Gastrocnemius medialis (tissue), 4 donors: ENCODE data around the gene RDH11. TPM values are rescaled to one million over a fixed set of nuclear protein-coding genes. Genes with fewer than 3 reads are reported as not detected.
A peak's percentile ranks its signal among the peaks of the same experiment; 100 is the strongest.

Experiments used
- ATAC-seq, 2 donors: fragments of 150-250 bp; one replicate each; pipeline ENCODE4 v1.9.1; 2016
- DNase-seq, 2 donors: peaks; one replicate each; pipeline ENCODE4 v3.0.0-alpha.2; 2019
- H3K27ac ChIP-seq, 4 donors: fragments of 200-600 bp; sonication (generic); 1 replicate in 1 of 4; 2 replicates in 3 of 4; pipeline ENCODE4 v1.5.1; 2016 to 2018; ENCODE audit warnings: mild to moderate bottlenecking in 2 of 4, moderate library complexity in 1 of 4
- H3K27me3 ChIP-seq, 3 donors: fragments of 200-600 bp; sonication (generic) in 2 of 3; 1 replicate in 1 of 3; 2 replicates in 2 of 3; pipeline versions ENCODE4 v1.5.1 to v1.6.0; 2016 to 2019; ENCODE audit warnings: mild to moderate bottlenecking in 1 of 3, moderate library complexity in 1 of 3
- H3K36me3 ChIP-seq, 2 donors: fragments of 200-600 bp; sonication (generic) in 1 of 2; one replicate each; pipeline ENCODE4 v1.5.1; 2017 to 2018
- H3K4me1 ChIP-seq, 2 donors: fragments of 200-600 bp; sonication (generic) in 1 of 2; one replicate each; pipeline ENCODE4 v1.5.1; 2016 to 2017; ENCODE audit warnings: mild to moderate bottlenecking in 2 of 2
- H3K4me3 ChIP-seq, 4 donors: fragments of 200-600 bp; sonication (generic) in 3 of 4; 1 replicate in 1 of 4; 2 replicates in 3 of 4; pipeline ENCODE4 v1.5.1; 2016 to 2019; ENCODE audit warnings: mild to moderate bottlenecking in 2 of 4
- H3K9me3 ChIP-seq, 3 donors: fragments of 200-600 bp; sonication (generic) in 2 of 3; 1 replicate in 1 of 3; 2 replicates in 2 of 3; pipeline ENCODE4 v1.5.1; 2016 to 2019
- POLR2A ChIP-seq, 2 donors: fragments of 450-650 bp; IDR thresholded peaks; one replicate each; pipeline ENCODE4 v1.6.1; 2017; ENCODE audit warnings: antibody characterized with exemption in 2 of 2, mild to moderate bottlenecking in 2 of 2, moderate library complexity in 2 of 2
- in situ Hi-C, 4 donors: fragments of 200-750 bp; cut with MboI; loops; one replicate each; pipeline versions ENCODE4 v1.15.0 to v1.8.0; 2017; ENCODE audit warnings: low sequenced_read_pairs in 4 of 4
- intact Hi-C: fragments of 100-400 bp; cut with DNase I; formaldehyde crosslinking; loops from one replicate; pipeline ENCODE4 v1.15.1; 2023; ENCODE audit warnings: low total_unique reads
- total RNA-seq, 4 donors: library from RNA; depleted of rRNA; stranded (reverse); fragments of >200 nt; gene quantifications; one replicate each; pipeline versions ENCODE4 v1.1.0 to v1.2.3, GENCODE V29; 2016
- TF ChIP-seq, protein P1 (sequence below), 5 experiments: fragments of 450-650 bp in 3 of 5; fragments of 200-600 bp in 2 of 5; sonication (generic) in 2 of 5; IDR thresholded peaks in 4 of 5; conservative IDR thresholded peaks in 1 of 5; 1 replicate in 4 of 5; 2 replicates in 1 of 5; pipeline ENCODE4 v1.5.1; 2016 to 2019; ENCODE audit warnings: antibody characterized with exemption in 5 of 5, mild to moderate bottlenecking in 3 of 5, moderate library complexity in 3 of 5

Gene RDH11
- total RNA-seq, 4 donors from 2014 or later = 6.6 to 8.3 (median 7.5) TPM

DNA sequence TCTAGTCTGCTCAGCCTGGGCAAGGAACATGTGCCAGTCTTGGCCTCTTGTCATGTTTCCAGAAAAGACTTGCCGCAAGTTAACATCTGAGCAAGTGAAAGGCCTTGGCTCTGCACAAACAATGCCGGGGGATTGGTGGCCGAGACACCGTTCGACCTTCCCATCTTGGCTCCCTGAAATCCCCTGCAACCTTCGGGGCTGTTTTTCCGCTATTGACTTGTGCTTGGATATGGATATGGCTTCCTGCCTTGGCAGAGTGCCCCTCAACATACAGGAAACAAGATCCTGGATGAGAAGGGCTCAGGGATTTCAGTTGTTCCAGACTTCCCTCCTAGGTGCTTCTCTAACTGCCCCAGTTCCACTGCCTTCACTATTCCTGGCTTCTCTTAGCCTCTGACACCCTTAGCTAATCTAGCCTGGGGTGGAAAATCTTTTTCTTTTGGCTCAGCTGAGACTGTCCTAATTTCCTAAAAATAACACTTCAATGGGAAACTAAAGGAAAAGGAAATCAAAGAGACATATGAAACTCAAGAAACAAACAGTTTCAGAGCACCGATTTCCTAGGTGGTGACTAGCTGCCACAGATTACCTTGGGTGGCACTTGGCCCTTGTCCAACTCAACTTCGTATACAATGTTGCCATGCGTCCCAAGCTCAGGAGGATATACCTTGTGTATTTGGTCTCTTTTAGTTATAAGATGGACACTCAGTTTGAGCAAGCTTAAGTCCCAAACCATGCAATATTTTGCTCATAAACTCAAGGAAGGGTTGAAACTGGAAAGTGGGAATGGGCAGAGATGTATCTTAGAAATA is 40.0 kb upstream of the RDH11 start:
- Histone ChIP-seq H3K9me3 (no peaks in the 10 kb centered on the region), H3K27ac (peak overlapping the region in 1 of 4 donors; percentile 47), H3K4me1 (peaks cover 24 to 25% of the 10 kb centered on the region in 2 donors), H3K36me3 (no peaks in the 10 kb centered on the region), H3K4me3 (no peak overlapping the region), H3K27me3 (no peaks in the 10 kb centered on the region)
- in situ Hi-C loops (no loop called here), intact Hi-C loops (no loop called here)
- ATAC-seq (no peak), DNase-seq (no peak)
- no peak for TF ChIP-seq POLR2A (IDR thresholded peaks at IDR 0.05)
- TF ChIP-seq, protein P1, sequence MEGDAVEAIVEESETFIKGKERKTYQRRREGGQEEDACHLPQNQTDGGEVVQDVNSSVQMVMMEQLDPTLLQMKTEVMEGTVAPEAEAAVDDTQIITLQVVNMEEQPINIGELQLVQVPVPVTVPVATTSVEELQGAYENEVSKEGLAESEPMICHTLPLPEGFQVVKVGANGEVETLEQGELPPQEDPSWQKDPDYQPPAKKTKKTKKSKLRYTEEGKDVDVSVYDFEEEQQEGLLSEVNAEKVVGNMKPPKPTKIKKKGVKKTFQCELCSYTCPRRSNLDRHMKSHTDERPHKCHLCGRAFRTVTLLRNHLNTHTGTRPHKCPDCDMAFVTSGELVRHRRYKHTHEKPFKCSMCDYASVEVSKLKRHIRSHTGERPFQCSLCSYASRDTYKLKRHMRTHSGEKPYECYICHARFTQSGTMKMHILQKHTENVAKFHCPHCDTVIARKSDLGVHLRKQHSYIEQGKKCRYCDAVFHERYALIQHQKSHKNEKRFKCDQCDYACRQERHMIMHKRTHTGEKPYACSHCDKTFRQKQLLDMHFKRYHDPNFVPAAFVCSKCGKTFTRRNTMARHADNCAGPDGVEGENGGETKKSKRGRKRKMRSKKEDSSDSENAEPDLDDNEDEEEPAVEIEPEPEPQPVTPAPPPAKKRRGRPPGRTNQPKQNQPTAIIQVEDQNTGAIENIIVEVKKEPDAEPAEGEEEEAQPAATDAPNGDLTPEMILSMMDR (IDR thresholded peaks at IDR 0.05 in 4 of 5, conservative IDR thresholded peaks at IDR 0.05 in 1 of 5) = no peak

DNA sequence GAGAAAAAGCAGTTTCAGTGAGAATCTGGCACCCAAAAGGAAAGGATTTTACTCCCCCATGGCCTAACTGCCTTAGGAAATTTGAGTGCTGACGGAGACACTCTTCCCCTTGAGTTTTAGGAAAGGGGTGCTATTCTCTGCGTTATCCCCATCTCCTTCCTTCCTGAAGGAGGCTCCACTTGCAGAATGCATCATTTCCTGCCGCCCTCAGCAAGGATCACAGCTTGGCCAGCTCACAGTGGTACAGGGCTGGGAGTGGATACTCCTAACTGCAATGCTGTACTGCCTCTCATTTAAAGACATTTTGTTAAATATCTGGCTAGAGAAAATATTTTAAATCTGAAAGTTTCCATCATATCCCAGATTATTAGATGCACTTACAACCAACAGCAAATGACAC is 39.1 kb upstream of the RDH11 start:
- Histone ChIP-seq H3K4me1 (peaks cover 24 to 25% of the 10 kb centered on the region in 2 donors), H3K4me3 (no peak overlapping the region), H3K27me3 (no peaks in the 10 kb centered on the region), H3K36me3 (no peaks in the 10 kb centered on the region), H3K27ac (no peak overlapping the region), H3K9me3 (no peaks in the 10 kb centered on the region)
- intact Hi-C loops (no loop called here), in situ Hi-C loops (no loop called here)
- no peak for DNase-seq
- TF ChIP-seq, protein P1 (IDR thresholded peaks at IDR 0.05 in 4 of 5, conservative IDR thresholded peaks at IDR 0.05 in 1 of 5) = no peak
- TF ChIP-seq POLR2A (IDR thresholded peaks at IDR 0.05) = no peak
- ATAC-seq = no peak

DNA sequence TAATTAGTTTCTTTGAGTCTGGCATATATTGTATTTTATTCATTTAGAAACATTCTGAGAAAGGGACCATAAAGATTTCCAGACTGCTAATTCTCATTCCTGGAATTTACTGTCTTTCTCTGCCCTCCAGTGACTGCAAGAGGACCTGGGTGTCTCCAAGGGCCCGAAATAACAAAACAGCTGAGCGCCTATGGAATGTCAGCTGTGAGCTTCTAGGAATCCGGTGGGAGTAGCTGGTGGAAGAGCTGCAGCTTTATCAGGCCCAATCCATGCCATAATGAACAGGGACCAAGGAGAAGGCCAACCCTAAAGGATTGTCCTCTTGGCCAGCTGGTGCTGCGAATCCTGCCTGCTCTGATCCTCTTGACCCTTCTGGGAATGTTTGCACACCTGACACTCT is 38.1 kb upstream of the RDH11 start:
- no peak overlapping the region for H3K4me3 ChIP-seq
- no peak for DNase-seq
- no peaks in the 10 kb centered on the region for H3K9me3 ChIP-seq
- intact Hi-C loops = no loop called here
- H3K27ac ChIP-seq = no peak overlapping the region
- peaks cover 24 to 25% of the 10 kb centered on the region in 2 donors for H3K4me1 ChIP-seq
- in situ Hi-C loops = no loop called here
- TF ChIP-seq, protein P1 (IDR thresholded peaks at IDR 0.05 in 4 of 5, conservative IDR thresholded peaks at IDR 0.05 in 1 of 5) = no peak
- no peak for TF ChIP-seq POLR2A (IDR thresholded peaks at IDR 0.05)
- H3K36me3 ChIP-seq = no peaks in the 10 kb centered on the region
- H3K27me3 ChIP-seq = no peaks in the 10 kb centered on the region
- ATAC-seq = peak in 1 of 2 donors; percentile 41

DNA sequence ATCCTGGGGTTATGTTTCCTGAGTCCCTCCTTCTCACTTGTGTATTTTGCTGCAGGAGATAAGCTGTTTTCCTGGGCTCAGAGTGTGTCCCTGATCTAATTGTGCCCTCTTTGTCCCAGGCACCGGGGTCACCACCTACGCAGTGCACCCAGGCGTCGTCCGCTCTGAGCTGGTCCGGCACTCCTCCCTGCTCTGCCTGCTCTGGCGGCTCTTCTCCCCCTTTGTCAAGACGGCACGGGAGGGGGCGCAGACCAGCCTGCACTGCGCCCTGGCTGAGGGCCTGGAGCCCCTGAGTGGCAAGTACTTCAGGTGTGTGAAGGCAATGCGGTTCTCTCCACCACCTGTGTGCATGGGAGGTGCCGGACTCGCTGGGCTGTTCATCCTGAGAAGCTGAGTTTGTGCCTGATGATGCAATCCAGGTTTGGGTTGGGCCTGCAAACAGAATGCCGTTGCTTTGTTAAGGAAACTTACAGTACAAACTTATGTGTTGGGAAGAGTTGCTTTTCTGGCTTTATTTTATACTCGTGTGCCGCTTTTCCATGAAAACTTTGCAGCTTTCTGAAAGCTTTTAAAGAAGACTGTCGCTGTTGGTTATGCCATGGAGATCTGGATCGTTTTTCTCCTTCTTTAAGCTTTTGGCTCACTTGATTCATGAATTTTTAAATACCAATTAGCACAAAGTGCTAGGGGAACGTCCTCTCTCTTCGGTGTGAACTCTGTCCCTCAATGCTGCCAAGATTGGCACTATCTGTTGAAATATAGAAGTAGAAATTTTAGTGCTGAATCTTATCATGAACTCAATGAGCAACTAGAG is 33.7 kb upstream of the RDH11 start:
- Histone ChIP-seq H3K27me3 (no peaks in the 10 kb centered on the region), H3K4me3 (no peak overlapping the region), H3K9me3 (no peaks in the 10 kb centered on the region), H3K27ac (no peak overlapping the region), H3K36me3 (no peaks in the 10 kb centered on the region), H3K4me1 (peaks cover 7 to 10% of the 10 kb centered on the region in 2 donors)
- in situ Hi-C loops = no loop called here
- ATAC-seq = no peak
- TF ChIP-seq POLR2A (IDR thresholded peaks at IDR 0.05) = no peak
- TF ChIP-seq, protein P1 (IDR thresholded peaks at IDR 0.05 in 4 of 5, conservative IDR thresholded peaks at IDR 0.05 in 1 of 5) = no peak
- intact Hi-C loops = no loop called here
- DNase-seq = no peak
